ENCODE results near the gene NID2.

DNA sequence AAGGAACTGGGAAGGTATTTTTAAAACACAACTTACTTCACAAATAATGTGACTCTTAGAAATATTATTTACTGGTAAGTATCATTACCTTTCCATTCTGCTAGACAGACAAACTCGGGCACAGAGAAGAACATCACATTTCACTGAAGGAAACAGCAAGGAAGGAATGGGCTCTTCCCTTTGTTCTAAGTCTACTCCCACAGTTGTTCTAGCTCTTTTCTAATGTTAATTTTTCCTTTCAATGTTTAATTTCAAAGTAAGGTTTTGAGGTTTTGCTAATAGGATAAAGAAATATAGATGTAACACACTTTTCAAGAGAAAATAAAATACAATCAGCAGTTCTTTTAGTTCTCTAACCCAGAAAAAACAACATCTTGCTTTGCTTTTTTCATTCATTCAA is 7.0 kb downstream of the NID2 start:
- TF ChIP-seq, protein P1, sequence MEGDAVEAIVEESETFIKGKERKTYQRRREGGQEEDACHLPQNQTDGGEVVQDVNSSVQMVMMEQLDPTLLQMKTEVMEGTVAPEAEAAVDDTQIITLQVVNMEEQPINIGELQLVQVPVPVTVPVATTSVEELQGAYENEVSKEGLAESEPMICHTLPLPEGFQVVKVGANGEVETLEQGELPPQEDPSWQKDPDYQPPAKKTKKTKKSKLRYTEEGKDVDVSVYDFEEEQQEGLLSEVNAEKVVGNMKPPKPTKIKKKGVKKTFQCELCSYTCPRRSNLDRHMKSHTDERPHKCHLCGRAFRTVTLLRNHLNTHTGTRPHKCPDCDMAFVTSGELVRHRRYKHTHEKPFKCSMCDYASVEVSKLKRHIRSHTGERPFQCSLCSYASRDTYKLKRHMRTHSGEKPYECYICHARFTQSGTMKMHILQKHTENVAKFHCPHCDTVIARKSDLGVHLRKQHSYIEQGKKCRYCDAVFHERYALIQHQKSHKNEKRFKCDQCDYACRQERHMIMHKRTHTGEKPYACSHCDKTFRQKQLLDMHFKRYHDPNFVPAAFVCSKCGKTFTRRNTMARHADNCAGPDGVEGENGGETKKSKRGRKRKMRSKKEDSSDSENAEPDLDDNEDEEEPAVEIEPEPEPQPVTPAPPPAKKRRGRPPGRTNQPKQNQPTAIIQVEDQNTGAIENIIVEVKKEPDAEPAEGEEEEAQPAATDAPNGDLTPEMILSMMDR (conservative IDR thresholded peaks at IDR 0.05 in 1 of 2, IDR thresholded peaks at IDR 0.05 in 1 of 2; ENCODE audit: low read depth in 1 of 2, low read length in 2 of 2), result no peak
- no peak for TF ChIP-seq EZH2 (IDR thresholded peaks at IDR 0.05; ENCODE audit: low read length, missing control alignments)
